OCI-LY1 (cell line): Measurements from ENCODE around the gene FAXC.

Experiments used
- CTCF ChIP-seq: fragments of 200-600 bp; sonication (generic), shearing (Covaris generic); IDR thresholded peaks from 2 replicates; pipeline ENCODE4 v1.5.1; 2017; ENCODE audit warnings: mild to moderate bottlenecking, antibody characterized with exemption, low read length, moderate library complexity, mixed read lengths
- EZH2 ChIP-seq: fragments of 200-600 bp; sonication (generic), shearing (Covaris generic); IDR thresholded peaks from 2 replicates; pipeline ENCODE4 v1.8.0; 2017; ENCODE audit warnings: borderline replicate concordance, mixed run types, mild to moderate bottlenecking, antibody characterized with exemption, low read length, moderate library complexity, mixed read lengths

GRCh38 chr6:99241905-99242534, 107.5 kb downstream of the FAXC start:
- TF ChIP-seq CTCF (peak; percentile 43; the same call in 1 of the 2 replicates), EZH2 (no peak)
